Activated CD4-positive, CD25-positive, alpha-beta regulatory T cell treated with anti-CD3 and anti-CD28 coated beads, Interleukin-2, amount 50 U/mL, for 24 hours (primary cell): ENCODE results near the gene TXNRD2.
A peak's percentile ranks its signal among the peaks of the same experiment; 100 is the strongest.
"Not testable (repeated sequence)": the region's sequence is repeated elsewhere in the genome, so short reads cannot be mapped to it uniquely, and the experiment has no call there.

Experiments used
- ATAC-seq, 2 donors: fragments of 150-1000 bp; cut with Tn5 transposase; one replicate each; pipeline ENCODE4 v1.10.0; 2021; ENCODE audit warnings: mild to moderate bottlenecking in 1 of 2, moderate library complexity in 1 of 2

TXNRD2 gene

DNA sequence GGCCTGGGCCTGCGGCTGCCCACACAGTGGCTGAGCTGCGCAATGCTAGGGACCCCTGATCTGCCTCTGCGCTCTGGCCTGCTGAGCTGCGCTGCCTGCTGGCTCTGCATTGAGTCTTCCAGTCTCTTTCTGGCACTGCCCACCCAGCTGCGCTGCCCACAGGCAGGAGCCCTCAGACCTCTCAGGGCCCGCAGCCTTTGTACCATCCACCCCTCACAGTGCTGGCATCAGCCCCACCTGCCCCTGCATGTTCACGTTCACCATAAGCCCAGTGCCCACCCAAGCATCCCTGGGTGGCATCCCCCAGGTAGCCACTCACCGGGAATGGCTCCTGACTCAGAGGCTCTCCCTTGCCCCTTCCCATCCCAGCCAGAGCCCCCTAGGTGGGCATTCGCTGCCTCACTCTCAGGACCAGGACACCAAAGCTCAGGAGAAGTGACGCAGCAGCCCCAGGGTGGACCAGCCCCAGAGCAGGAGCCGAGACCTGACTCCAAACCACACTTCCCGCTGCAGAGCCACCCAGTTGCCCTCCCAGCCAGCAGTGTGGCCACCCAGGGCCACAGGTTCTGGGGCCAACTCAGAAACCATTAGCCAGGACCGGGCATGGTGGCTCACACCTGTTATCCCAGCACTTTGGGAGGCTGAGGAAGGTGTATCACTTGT lies 21.8 kb downstream of the TXNRD2 start:
- ATAC-seq = no peak

DNA sequence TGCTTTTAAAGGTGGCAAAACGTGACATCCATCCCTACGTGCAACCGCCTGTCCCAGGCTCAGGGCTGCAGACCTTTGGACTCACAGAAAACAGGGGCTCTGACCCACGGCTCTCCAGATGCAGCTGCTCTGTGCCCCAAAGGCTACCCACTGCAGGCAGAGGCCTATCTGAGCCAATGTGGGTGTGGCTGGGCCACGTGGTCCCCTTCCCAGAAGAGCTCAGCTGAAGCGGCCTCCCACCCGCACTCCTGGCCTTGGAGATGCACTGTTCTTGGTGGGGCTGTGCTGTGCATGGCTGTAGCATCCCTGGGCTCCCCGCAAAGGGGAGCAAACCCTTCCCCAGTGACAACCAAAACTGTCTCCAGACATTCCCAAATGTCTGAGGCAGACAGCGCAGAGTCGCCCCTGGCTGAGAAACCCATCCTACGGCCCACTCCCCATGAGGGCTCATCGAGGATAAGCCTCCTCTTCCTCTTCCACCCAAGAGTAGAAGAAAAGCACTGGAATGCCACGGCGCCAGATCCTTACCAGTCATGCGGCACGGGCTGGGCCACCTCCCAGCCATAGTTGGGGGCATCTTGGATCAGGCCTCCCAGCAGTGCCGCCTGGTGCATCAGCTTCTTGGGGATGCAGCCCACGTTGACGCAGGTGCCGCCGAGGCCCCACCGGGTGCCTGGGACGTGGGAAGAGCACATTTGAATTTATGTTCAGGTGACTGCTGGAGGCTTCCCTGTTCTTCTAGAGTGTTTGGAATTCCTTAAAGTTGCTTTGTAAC lies 23.1 kb downstream of the TXNRD2 start:
- no peak for ATAC-seq

DNA sequence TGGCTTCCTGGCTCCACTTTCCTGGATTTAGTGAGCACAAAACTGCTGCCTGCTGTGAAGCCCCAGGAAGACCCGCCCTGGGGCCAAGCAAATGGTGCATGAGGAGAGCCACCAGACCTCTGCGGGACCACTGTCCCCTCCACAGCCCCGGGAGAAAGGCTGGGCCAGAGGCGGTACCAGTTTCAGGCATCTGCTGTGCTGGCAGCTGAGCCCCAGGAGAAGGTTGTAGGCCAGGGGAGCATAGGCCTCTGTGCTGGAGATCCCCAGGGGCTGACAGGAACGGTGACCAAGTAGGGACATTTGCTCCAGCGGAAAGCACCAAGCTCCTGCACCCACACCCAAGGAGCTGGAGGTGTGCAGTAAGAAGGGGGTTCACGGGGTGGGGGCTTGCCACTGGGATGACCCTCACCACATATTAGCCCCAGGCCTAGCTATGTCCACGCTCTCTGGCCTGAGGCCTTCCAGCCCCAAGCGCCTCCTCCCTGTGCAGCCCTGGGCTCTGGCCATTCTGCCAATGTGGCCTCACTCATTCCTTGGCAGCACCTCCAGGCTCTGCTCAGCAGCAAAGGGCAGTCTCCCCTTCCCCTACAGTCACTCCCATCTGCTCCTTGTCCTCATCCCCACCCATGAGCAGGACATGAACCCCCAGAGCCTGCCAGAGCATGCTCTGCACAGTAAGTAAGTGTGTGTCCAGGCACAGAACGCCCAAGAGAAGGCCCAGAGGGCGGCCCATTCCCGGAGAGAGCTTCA lies 24.1 kb downstream of the TXNRD2 start:
- ATAC-seq = no peak

- ATAC-seq = no peak
Observed at GRCh38 chr22:19916941-19917340, 24.7 kb downstream of the TXNRD2 start.

GRCh38 chr22:19916006-19916405 lies 25.6 kb downstream of the TXNRD2 start:
- ATAC-seq = no peak

DNA sequence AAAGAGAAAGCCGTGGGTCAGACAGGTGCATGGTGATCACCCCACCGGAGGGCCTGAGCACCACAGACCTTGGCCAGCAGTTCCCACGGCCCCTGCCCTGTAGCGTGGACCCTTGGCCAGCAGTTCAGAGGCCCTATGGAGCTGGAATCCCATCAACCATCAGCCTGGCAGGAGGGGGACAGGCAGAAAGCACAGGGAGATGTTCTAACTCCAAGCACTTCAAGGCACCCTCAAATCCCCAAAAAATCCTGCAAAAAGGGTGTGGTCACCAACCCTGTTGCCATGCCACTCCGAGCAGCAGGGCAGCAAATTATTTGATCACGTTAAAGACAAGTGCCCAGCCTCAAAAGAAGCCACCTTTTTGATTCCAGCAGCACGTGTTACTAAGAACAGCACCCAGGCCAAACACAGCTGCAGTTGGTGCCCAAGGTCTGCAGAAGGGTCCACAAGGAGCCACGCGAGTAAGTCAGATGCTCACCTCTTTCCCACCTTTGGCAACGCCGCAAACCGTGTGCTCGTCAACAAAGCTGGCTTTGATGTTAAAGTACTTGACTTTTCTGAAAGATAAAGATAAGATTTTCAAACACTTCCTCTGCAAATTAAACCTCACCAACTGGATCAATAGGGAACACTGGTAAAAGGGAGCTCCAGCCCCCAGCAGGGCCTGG lies 26.2 kb downstream of the TXNRD2 start:
- ATAC-seq = no peak

- no peak for ATAC-seq
Observed at GRCh38 chr22:19914201-19914943, 27.2 kb downstream of the TXNRD2 start.

DNA sequence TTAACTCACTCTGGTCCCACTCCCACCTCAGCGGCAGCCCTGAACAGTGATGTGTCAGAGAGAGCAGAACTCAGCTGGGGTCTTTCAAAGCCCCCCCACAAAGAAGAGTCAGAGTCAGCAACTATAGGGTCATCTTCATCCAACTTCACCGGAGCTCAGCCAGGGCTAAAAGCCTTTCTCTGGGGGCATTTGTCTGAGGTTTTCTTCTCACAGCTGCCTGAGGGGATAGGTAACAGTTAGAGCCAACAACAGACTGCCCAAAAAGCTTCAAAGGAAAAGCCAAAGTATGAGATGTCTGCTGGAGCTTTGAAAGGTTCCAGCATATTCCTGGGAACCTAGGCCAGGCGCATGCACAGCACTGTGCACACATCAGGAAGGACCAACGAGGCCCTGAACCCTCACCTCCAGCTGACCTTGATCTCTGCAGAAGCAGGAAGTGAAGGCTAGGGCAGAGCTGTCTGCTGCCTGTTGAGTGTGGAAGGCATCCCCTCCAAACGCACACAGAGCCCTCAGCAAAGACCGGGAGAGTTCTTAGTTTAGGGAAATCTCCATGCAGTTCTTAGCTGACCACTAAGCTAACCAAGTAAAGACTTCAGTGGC lies 28.2 kb downstream of the TXNRD2 start:
- no peak for ATAC-seq

- no peak for ATAC-seq
Observed at GRCh38 chr22:19912271-19912999, 29.2 kb downstream of the TXNRD2 start.

DNA sequence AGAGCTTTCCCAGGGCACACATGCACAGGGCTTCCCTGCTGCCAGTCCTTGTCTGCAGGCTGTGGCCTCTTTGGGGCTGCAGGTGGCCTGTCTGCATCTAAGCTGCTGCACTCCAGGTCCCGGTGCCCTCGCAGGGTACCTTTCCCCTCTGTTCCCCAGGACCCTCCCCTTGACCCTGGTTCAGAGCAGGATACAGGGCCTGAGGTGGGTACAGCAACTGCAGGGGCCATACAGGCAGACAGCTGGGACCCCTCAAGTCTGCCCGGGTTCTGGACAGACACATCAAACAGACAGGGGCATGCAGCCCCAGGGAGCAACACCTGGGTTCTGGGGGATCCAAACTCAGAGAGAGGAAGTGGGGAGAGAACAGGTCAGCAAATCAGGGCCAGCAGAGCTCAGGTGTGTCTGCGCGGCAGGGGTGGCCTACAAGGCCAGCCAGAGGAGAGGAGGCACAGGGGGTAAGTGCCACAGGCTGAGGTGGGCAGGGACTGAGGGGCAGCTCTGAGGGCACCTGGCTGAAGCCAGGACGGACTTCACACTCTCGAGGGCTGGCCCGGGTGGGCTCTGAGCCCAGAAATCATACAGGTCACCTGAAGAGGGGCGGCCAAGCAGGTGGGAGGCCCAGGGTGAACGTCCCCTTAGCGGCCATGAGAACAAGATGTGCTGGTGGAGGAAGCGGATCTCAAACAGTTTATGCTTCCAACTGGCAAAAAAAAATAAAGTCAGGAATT lies 29.9 kb downstream of the TXNRD2 start:
- no peak for ATAC-seq

DNA sequence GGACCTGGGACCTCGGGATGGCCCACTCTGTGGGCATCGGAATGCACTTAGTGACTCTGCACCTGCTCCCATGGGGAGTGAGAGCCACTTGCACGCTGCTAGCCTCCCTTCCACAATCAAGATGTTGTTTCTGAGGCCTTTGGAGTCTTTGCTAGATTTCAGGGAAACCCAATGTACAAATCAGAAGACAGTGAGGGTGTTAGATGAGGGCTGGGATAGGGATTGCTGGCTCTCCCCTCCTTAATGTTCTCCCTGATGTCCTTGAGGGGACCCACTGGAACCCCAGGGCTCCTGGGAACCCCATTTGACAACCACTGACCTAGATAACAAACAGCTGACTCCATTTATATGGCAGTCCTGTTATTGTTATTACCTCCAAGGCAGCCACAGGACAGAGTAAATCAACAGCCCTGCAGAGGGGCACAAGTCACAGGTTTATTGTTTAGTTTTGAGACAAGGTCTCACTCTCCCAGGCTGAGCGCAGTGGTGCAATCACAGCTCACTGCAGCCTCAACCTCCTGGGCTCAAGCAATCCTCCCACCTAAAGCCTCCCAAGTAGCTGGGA lies 31.4 kb downstream of the TXNRD2 start:
- ATAC-seq = no peak

DNA sequence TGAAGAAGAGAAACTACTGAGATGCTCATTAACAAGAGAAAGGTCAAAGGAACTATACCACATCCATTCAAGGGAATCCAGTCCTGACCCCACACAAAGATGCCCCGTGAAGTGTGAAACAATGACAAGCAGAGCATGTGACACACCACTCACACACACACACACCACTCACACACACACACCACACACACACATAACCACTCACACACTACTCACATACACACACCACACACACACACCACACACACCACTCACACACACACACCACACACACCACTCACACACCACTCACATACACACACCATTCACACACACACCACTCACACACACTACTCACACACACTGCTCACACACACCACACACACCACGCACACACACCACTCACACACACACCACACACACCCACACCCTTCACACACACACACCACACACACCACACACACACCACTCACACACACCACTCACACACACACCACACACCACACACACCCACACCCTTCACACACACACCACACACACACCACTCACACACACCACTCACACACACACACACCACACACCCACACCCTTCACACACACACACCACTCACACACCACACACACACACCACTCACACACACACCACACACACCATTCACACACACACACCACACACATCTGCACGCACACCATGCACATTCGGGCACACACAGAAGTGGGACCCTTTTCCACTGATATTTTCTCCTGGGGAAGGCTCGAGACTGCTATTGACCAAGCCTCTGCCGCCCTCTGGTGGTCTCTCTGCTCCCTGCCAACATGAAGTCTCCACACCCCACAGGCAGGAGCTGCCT lies 32.1 kb downstream of the TXNRD2 start:
- ATAC-seq = peak; percentile 86 to 89

GRCh38 chr22:19907902-19908301 lies 33.7 kb downstream of the TXNRD2 start:
- not testable (repeated sequence) for ATAC-seq

DNA sequence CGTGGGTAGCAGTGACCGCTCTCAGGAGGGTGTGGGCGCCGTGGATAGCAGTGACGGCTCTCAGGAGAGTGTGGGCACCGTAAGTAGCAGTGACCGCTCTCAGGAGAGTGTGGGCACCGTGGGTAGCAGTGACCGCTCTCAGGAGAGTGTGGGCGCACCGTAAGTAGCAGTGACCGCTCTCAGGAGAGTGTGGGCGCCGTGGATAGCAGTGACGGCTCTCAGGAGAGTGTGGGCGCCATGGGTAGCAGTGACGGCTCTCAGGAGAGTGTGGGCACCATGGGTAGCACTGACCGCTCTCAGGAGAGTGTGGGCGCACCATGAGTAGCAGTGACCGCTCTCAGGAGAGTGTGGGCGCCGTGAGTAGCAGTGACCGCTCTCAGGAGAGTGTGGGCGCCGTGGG lies 34.8 kb downstream of the TXNRD2 start:
- ATAC-seq = not testable (repeated sequence)

GRCh38 chr22:19905347-19906276 lies 36.0 kb downstream of the TXNRD2 start:
- no peak for ATAC-seq

DNA sequence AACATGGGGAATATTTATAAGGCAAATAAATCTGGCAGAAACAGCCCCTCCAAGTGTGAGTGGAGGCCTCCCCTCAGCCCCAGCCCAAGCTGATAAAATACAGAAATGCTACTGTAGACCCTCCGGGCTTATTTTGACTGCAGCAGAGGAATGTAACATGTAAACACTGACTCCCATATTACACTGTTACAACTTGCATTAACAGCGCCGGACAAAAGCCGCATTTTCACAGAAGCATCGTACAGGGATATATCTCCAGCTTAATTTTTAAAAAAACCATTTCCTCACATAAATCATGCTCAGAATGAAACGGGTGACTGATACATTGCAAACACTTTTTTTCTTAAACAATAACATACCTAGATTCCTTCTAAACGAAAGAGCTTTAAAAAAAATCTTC lies 36.7 kb downstream of the TXNRD2 start:
- ATAC-seq = no peak

DNA sequence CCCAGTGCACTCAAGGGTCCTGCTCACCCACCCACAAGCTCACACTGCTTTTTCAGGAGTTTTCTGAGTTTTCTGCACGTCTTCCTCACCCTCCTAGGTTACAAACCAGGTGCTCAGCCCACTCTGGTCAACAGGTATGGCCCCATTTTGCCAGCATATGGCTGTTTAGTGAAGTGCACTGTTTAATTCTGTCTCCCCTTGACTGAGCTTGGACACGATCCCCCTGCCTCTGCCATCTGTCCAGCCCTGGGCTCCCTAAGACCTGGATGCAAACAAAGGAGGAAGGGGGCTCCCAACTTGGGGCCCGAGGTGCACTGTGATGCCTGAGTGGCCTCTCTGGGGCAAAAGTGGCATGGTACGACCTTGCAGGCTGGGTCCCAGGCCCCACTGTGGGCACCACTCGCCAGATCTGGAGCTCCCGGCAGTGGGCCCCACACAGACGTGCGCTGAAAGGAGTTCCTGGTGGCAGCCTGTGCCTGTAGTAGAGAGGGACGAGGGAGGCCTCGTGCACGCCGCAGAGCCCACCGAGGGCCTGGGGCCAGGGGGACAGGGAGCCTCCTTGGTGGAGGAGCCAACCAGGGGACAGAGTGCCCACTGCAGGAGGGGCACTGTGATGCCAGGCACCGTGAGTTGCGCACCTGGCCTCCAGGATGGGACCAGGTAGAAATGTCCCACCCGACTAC lies 37.3 kb downstream of the TXNRD2 start:
- no peak for ATAC-seq
